AG04449 (cell line): ENCODE results near the gene IDH3B.

Experiments used
- CTCF ChIA-PET: fragments of 350-600 bp; formaldehyde crosslinking; extraction: SDS; loops from one replicate; lab custom pipeline; 2021; ENCODE audit warnings: antibody characterized with exemption; lab: Yijun Ruan, JAX
- POLR2A ChIA-PET: fragments of 400-600, 350-600 bp; formaldehyde crosslinking; extraction: SDS; loops from one replicate; lab custom pipeline; 2020; ENCODE audit warnings: antibody characterized with exemption, inconsistent platforms; lab: Yijun Ruan, JAX
- DNase-seq: peaks from one replicate; pipeline ENCODE4 v3.0.0-alpha.2; 2010; ENCODE audit warnings: low read depth, low spot score
- H3K4me3 ChIP-seq: 2 replicates; pipeline ENCODE4 v1.5.1; 2011; ENCODE audit warnings: low read depth, mild to moderate bottlenecking, control low read depth, low read length
- TF ChIP-seq, protein P1 (sequence below): IDR thresholded peaks from one replicate; pipeline ENCODE4 v1.5.1; 2011; ENCODE audit warnings: mild to moderate bottlenecking, moderate library complexity, low read length, control low read depth, inconsistent platforms; ENCODE audit not compliant: insufficient read depth; ENCODE audit errors: missing control alignments

The IDH3B gene

DNA sequence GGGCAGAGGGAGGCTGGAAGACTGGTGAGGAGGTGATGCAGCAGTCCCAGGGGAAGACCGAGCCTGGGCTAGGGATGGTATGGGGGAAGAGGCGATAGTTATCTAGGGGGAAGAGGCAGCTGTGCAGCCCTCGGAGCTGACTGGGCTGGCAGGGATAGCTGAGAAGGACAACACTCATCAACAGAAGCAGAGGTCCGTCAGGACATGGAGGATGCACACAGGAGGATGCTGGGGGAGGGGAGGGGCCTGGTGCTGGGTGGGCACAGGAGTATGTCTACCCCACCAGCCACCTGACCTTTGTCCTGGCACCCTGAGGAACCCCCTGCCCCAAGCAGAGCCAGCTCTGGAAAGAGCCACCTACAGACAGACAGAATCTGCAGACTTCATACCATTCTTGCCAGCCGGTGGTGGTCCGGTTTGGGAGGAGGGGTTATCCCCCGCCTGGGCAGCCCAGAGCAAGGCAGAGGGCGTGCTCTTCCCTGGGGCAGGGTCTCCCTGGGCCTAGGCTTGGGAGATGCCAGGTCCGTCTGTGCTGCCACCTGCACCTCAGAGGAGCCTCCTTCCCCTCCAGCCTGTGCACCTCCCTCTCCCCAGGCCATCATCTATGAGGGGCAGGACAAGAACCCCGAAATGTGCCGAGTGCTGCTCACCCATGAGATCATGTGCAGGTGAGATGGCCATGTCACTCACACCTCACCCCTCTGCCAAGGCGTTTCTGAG, 43.5 kb upstream of the IDH3B start:
- ChIA-PET CTCF (interaction anchor here (1.0 to 1.3 kb wide), 3 partner anchors 43 to 186 kb away, joined by 3 to 6 read pairs (median 3); no protein-coding TSS in a partner anchor), POLR2A (interaction anchor here (0.8 kb wide), 1 partner anchor 55 kb away, joined by 3 read pairs; the partner anchor contains the start of gene NOP56)
- TF ChIP-seq, protein P1, sequence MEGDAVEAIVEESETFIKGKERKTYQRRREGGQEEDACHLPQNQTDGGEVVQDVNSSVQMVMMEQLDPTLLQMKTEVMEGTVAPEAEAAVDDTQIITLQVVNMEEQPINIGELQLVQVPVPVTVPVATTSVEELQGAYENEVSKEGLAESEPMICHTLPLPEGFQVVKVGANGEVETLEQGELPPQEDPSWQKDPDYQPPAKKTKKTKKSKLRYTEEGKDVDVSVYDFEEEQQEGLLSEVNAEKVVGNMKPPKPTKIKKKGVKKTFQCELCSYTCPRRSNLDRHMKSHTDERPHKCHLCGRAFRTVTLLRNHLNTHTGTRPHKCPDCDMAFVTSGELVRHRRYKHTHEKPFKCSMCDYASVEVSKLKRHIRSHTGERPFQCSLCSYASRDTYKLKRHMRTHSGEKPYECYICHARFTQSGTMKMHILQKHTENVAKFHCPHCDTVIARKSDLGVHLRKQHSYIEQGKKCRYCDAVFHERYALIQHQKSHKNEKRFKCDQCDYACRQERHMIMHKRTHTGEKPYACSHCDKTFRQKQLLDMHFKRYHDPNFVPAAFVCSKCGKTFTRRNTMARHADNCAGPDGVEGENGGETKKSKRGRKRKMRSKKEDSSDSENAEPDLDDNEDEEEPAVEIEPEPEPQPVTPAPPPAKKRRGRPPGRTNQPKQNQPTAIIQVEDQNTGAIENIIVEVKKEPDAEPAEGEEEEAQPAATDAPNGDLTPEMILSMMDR: no peak
- H3K4me3 ChIP-seq: no peak overlapping the region
- DNase-seq: no peak

DNA sequence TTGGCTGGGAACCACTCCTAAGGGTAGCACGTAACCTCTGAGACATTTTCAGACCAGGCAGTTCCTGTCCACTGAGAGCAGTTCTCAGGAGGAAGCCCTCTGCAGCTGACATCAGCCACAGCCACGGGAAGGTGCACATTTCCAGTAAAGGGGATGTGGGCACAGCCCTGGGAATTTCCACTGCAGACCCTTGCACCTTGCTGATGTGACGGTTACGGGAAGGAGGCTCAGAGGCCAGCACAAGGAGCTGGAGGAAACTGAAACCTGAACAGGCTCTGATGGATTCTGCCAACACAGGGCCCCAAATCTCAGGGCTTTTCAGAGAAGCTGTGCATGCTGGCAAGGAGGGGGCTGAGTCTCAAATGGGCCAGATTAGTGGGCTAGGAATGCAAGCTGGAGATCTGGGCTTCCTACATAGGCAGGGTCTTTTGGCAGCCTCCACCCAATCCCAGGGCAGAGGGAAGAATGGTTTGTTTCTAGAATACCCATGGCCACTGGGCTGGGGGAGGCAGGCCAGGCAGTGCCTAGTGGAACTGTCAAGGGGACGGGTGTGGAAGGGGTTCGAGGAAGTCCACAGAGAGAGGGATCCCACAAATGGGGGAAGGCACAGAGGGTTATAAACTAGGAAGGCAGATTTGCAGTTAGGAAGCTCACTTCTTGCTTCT, 42.8 kb upstream of the IDH3B start:
- POLR2A ChIA-PET: interaction anchor here (0.8 kb wide), 1 partner anchor 54 kb away, joined by 3 read pairs; the partner anchor contains the start of gene NOP56
- no peak for DNase-seq
- no peak overlapping the region for H3K4me3 ChIP-seq
- CTCF ChIA-PET: interaction anchor here (1.3 kb wide), 1 partner anchor 44 kb away, joined by 3 read pairs; no protein-coding TSS in a partner anchor
- TF ChIP-seq, protein P1: no peak

DNA sequence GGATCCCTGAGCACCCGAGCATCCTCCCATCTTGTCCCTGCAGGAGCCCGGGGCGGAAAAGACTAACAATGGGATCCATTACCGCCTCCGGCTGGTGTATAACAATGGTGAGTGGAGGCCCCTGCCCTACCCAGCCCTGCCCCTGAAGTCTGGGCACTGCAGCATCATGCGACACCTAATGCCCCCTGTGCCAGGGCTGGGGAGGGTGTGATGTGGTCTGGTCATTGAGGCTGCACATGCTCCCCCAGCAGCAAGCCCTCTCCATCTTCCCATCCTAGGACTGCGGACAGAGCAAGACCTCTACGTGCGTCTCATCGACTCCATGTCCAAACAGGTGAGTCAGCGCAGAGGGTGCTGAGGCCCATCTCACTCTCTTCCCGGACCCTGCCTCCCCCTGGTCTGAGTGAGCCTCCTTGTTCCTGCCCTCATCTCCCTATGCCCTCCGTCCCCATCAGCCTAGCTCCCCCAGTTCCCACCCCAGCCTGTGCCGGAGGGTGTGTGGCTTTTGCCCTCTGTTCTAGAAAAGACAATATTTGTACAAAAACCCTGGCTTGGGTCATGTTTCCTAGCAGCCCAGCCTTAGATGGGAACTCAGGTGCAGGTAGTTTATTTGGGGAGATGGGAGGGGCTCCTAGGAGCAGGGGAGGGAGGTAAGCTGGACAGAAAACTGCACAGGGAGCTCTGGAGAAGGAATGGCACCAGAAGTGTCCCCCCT, 42.1 kb upstream of the IDH3B start:
- TF ChIP-seq, protein P1: no peak
- no peak overlapping the region for H3K4me3 ChIP-seq
- no peak for DNase-seq
- ChIA-PET CTCF (interaction anchor here (1.3 kb wide), 1 partner anchor 44 kb away, joined by 3 read pairs; no protein-coding TSS in a partner anchor), POLR2A (no interaction called here)

DNA sequence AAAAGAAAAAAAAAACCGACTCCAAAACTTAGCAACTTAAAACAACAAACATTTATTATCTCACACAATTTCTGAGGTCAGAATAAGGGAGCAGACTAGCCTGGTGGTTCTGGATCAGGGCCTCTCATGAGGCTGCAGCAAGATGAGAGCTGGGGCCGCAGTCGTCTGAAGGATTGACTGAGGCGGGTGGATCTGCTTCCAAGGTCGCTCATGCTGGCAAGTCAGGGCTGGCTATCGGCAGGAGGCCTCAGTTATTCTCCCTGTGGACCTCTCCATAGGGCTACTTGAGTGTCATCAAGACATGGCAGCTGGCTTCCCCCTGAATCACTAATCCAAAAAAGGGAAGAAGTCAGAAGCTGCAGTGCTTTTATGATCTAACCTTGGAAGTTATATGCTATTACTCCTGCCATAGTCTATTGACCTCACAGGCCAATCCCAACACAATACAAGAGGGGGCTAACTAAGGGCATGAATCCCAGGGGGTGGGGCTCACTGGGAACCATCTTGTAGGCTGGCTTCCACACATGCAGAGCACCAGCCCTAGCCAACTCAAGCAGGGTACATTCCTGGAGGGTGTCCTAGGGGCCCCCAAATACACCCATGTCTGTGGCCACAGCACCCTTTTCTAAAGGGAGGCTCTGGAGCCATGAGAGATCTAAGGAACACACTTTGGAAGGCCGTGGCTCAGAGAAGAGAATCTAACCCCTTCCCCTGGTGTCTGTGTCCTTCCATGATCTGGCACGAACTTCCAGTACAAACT, 39.9 kb upstream of the IDH3B start:
- DNase-seq: no peak
- no peak overlapping the region for H3K4me3 ChIP-seq
- ChIA-PET POLR2A (no interaction called here), CTCF (interaction anchor here (1.2 to 2.4 kb wide), 3 partner anchors 10 to 40 kb away, joined by 3 to 8 read pairs (median 4); no protein-coding TSS in a partner anchor)
- TF ChIP-seq, protein P1: no peak

DNA sequence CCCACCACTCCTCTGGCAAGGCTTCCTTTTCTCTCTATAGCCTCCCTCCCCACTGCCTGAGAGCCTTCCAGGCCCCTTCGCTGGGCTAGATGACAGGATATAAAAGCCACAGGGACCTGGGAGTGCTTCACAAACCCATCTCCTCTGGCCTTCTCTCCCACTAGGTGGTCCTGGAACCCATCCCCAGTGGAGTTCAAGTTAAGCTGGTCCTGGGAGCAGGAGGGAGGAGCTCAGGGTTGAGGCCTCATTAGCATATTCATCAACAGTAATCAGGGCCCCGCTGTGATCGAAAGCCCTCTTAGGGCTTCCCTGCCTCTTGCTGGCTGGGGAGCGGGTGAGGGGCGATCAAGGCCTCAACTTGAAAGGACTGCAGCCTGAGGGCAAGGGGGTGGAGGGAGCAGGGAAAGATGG, 37.7 kb upstream of the IDH3B start:
- ChIA-PET POLR2A (interaction anchor here (0.5 kb wide), 1 partner anchor 13 kb away, joined by 3 read pairs; no protein-coding TSS in a partner anchor), CTCF (interaction anchor here (1.0 to 1.3 kb wide), 3 partner anchors 9 to 15 kb away, joined by 3 read pairs; no protein-coding TSS in a partner anchor)
- H3K4me3 ChIP-seq: no peak overlapping the region
- DNase-seq: no peak
- TF ChIP-seq, protein P1: no peak
